ENCODE results near the gene A1BG. TPM values are rescaled to one million over a fixed set of nuclear protein-coding genes. Genes with fewer than 3 reads are reported as not detected.

A1BG gene
- total and polyA plus RNA-seq, 2 of the 13 experiments (the other 11 are each of a cell fraction or from before 2014, with no cell fraction given): 14.7 to 41.4 TPM

GRCh38 chr19:58386576-58387337 lies 33.5 kb upstream of the A1BG start, which contains the start of gene RPS5 (continued):
- TF ChIP-seq GRHL1 (CRISPR knock-in tag; conservative IDR thresholded peaks at IDR 0.05): no peak
- TF ChIP-seq RFXANK (CRISPR knock-in tag; IDR thresholded peaks at IDR 0.05): no peak; the same call in 1 of the 2 replicates
- peak; percentile 91; the same call in 1 of the 2 replicates for TF ChIP-seq ZNF547 (CRISPR knock-in tag; IDR thresholded peaks at IDR 0.05)
- 0 out of 2 replicates have a peak, but pooled peaks have one; percentile 4 for TF ChIP-seq PATZ1 (CRISPR knock-in tag; IDR thresholded peaks at IDR 0.05)
- TF ChIP-seq ATF1 (CRISPR knock-in tag; IDR thresholded peaks at IDR 0.05): peak; percentile 93
- no peak for TF ChIP-seq DBP (CRISPR knock-in tag; IDR thresholded peaks at IDR 0.05; ENCODE audit: not compliant biosample characterization)
- TF ChIP-seq ZNF503 (CRISPR knock-in tag; IDR thresholded peaks at IDR 0.05): 0 out of 2 replicates have a peak, but pooled peaks have one; percentile 33
- no peak for TF ChIP-seq ZNF160 (CRISPR knock-in tag; IDR thresholded peaks at IDR 0.05)
- no peak; the same call in 1 of the 2 replicates for TF ChIP-seq CHCHD3 (CRISPR knock-in tag; IDR thresholded peaks at IDR 0.05)
- TF ChIP-seq SP140L (CRISPR knock-in tag; IDR thresholded peaks at IDR 0.05; ENCODE audit: borderline replicate concordance): 0 out of 2 replicates have a peak, but pooled peaks have one; percentile 76
- TF ChIP-seq ZNF414 (CRISPR knock-in tag; IDR thresholded peaks at IDR 0.05): 0 out of 2 replicates have a peak, but pooled peaks have one; percentile 38
- TF ChIP-seq EP300 (IDR thresholded peaks at IDR 0.05; ENCODE audit: low read depth in 2 of 2, low read length in 2 of 2): no peak
- no peak for TF ChIP-seq EP300 (CRISPR knock-in tag; IDR thresholded peaks at IDR 0.05; ENCODE audit: borderline replicate concordance)
- peak; percentile 91 for TF ChIP-seq ZGPAT (CRISPR knock-in tag; IDR thresholded peaks at IDR 0.05)
